Uterus (tissue), 4 donors: ENCODE data around the gene COQ7. TPM values are rescaled to one million over a fixed set of nuclear protein-coding genes. Genes with fewer than 3 reads are reported as not detected.

Experiments
- DNase-seq, 2 donors: peaks; one replicate each; pipeline ENCODE4 v3.0.0-alpha.2; 2019 to 2020
- H3K27ac ChIP-seq, 2 donors: fragments of 200-600 bp; sonication (generic); 1 replicate in 1 of 2; 2 replicates in 1 of 2; pipeline ENCODE4 v1.5.1; 2016 to 2018
- H3K27me3 ChIP-seq, 2 donors: fragments of 200-600 bp; sonication (generic); one replicate each; pipeline ENCODE4 v1.5.1; 2018 to 2019; ENCODE audit warnings: control low read depth in 1 of 2
- H3K36me3 ChIP-seq, 2 donors: fragments of 200-600 bp; sonication (generic); one replicate each; pipeline ENCODE4 v1.5.1; 2019; ENCODE audit warnings: control low read depth in 1 of 2
- H3K4me1 ChIP-seq, 2 donors: fragments of 200-600 bp; sonication (generic); one replicate each; pipeline ENCODE4 v1.5.1; 2018 to 2019; ENCODE audit warnings: control low read depth in 1 of 2
- H3K4me3 ChIP-seq, 2 donors: fragments of 200-600 bp; sonication (generic); 1 replicate in 1 of 2; 2 replicates in 1 of 2; pipeline ENCODE4 v1.5.1; 2018 to 2019; ENCODE audit warnings: mild to moderate bottlenecking in 1 of 2
- H3K9me3 ChIP-seq, 2 donors: fragments of 200-600 bp; sonication (generic); one replicate each; pipeline ENCODE4 v1.5.1; 2019; ENCODE audit warnings: control low read depth in 1 of 2
- POLR2A ChIP-seq, 2 donors: fragments of 450-650 bp; IDR thresholded peaks; one replicate each; pipeline ENCODE4 v1.6.1; 2016; ENCODE audit warnings: antibody characterized with exemption in 2 of 2, mild to moderate bottlenecking in 1 of 2, moderate library complexity in 1 of 2
- intact Hi-C: fragments of 100-400 bp; cut with DNase I; formaldehyde crosslinking; loops from one replicate; pipeline ENCODE4 v1.15.1; 2023; ENCODE audit warnings: low total_unique reads
- total RNA-seq, 4 donors: library from RNA; depleted of rRNA in 3 of 4; stranded (reverse); fragments of >200 nt in 3 of 4; gene quantifications; one replicate each; pipeline versions ENCODE4 v1.1.0 to v1.2.4, GENCODE V29; 2014 to 2023
- TF ChIP-seq, protein P1 (sequence below), 4 experiments: fragments of 200-600 bp in 2 of 4; fragments of 450-650 bp in 2 of 4; sonication (generic) in 2 of 4; IDR thresholded peaks; one replicate each; pipeline ENCODE4 v1.5.1; 2016 to 2019; ENCODE audit warnings: antibody characterized with exemption in 4 of 4, mild to moderate bottlenecking in 2 of 4, moderate library complexity in 1 of 4
- donor health status: DM: yes; HTN: yes; CAD: no.

COQ7 gene
- total RNA-seq, 4 donors from 2014 or later: 9.7 to 40.2 (median 27.3) TPM

GRCh38 chr16:19110537-19111360 is 43.3 kb downstream of the COQ7 start:
- Histone ChIP-seq H3K27me3 (no peaks in the 10 kb centered on the region), H3K4me1 (peaks cover 4 to 9% of the 10 kb centered on the region in 2 donors), H3K4me3 (no peak overlapping the region), H3K9me3 (no peaks in the 10 kb centered on the region), H3K36me3 (no peaks in the 10 kb centered on the region), H3K27ac (no peak overlapping the region)
- intact Hi-C loops: no loop called here
- TF ChIP-seq POLR2A (IDR thresholded peaks at IDR 0.05): no peak
- TF ChIP-seq, protein P1, sequence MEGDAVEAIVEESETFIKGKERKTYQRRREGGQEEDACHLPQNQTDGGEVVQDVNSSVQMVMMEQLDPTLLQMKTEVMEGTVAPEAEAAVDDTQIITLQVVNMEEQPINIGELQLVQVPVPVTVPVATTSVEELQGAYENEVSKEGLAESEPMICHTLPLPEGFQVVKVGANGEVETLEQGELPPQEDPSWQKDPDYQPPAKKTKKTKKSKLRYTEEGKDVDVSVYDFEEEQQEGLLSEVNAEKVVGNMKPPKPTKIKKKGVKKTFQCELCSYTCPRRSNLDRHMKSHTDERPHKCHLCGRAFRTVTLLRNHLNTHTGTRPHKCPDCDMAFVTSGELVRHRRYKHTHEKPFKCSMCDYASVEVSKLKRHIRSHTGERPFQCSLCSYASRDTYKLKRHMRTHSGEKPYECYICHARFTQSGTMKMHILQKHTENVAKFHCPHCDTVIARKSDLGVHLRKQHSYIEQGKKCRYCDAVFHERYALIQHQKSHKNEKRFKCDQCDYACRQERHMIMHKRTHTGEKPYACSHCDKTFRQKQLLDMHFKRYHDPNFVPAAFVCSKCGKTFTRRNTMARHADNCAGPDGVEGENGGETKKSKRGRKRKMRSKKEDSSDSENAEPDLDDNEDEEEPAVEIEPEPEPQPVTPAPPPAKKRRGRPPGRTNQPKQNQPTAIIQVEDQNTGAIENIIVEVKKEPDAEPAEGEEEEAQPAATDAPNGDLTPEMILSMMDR (IDR thresholded peaks at IDR 0.05): no peak
- no peak for DNase-seq

GRCh38 chr16:19112099-19112407 is 44.6 kb downstream of the COQ7 start:
- TF ChIP-seq POLR2A (IDR thresholded peaks at IDR 0.05): no peak
- TF ChIP-seq, protein P1 (IDR thresholded peaks at IDR 0.05): no peak
- Histone ChIP-seq H3K36me3 (no peaks in the 10 kb centered on the region), H3K4me1 (peaks cover 4 to 13% of the 10 kb centered on the region in 2 donors), H3K9me3 (no peaks in the 10 kb centered on the region), H3K27me3 (no peaks in the 10 kb centered on the region), H3K4me3 (no peak overlapping the region), H3K27ac (no peak overlapping the region)
- no peak for DNase-seq
- intact Hi-C loops: no loop called here

DNA sequence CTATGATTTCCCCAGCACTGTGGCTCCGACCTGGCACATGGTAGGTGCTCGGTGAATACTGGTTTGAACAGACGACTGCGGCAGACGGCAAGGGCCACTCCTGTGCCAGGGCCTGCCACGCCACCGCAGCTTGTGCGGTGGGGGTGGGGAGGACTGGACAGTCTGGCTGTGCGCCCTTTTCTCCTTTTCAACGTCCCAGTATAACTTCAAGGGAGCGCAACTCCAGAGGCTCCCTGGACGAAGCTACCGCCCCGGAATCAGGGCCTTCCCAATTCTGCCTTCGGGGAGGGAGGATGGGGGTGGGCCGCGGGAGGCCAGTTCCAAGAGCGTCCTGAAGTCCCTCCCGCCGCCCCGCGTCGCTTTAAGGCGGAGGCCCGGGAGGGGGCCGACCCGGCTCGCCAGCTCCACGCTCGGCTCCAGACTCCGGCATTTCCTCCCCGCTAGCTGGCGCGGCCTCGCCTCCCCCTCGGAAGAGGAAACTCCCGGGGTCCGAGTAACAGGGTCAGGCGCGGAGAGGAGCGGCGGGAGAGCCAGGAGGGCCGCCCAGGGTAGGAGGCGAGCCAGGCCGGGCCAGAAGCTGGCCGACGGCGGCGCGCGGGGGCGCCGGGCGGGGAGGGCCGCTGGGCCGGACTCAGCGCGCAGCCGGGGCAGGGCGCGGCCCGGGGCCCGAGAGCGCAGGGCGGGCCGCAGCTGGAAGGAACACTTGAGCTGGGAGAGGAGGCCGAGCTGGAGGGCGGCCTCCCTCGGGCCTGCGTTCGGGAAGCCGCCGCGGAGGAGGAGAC is 46.4 kb downstream of the COQ7 start, which contains the start of gene ITPRIPL2:
ITPRIPL2 (plus strand) TSS at position 388 of the 782 bp plus-strand sequence. CDS start 498 bp downstream, outside the sequence.
- no peaks in the 10 kb centered on the region for H3K27me3 ChIP-seq
- H3K36me3 ChIP-seq: no peaks in the 10 kb centered on the region
- H3K27ac ChIP-seq: peak within 1 kb of the TSS; percentile 94 to 95
- TF ChIP-seq POLR2A (IDR thresholded peaks at IDR 0.05): peak; percentile 31 to 71
- TF ChIP-seq, protein P1 (IDR thresholded peaks at IDR 0.05): peak in 1 of 4 experiments; percentile 36
- peaks cover 13 to 16% of the 10 kb centered on the region in 2 donors for H3K4me1 ChIP-seq
- intact Hi-C loops: no loop called here
- peak; percentile 87 to 90 for DNase-seq
- H3K9me3 ChIP-seq: no peaks in the 10 kb centered on the region
- H3K4me3 ChIP-seq: peak within 1 kb of the TSS; percentile 46 to 69

GRCh38 chr16:19114359-19115147 is 47.1 kb downstream of the COQ7 start:
- DNase-seq: peak; percentile 69 to 76
- H3K4me1 ChIP-seq: peaks cover 13 to 16% of the 10 kb centered on the region in 2 donors

More at GRCh38 chr16:19114359-19115147, 47.1 kb downstream of the COQ7 start:
- TF ChIP-seq, protein P1 (IDR thresholded peaks at IDR 0.05): peak in 2 of 4 experiments; percentile 20 to 44
- no peak for TF ChIP-seq POLR2A (IDR thresholded peaks at IDR 0.05)
- Histone ChIP-seq H3K27ac (peak overlapping the region; percentile 94 to 95), H3K27me3 (no peaks in the 10 kb centered on the region), H3K4me3 (peak overlapping the region; percentile 46 to 69), H3K9me3 (no peaks in the 10 kb centered on the region), H3K36me3 (no peaks in the 10 kb centered on the region)
- intact Hi-C loops: no loop called here
